Measurements from ENCODE around the gene SGIP1. TPM values are rescaled to one million over a fixed set of nuclear protein-coding genes. Genes with fewer than 3 reads are reported as not detected.
A peak's percentile ranks its signal among the peaks of the same experiment; 100 is the strongest.

SGIP1 gene
- total and polyA plus RNA-seq, 8 donors: 0.31 to 2.3 (median 1.1) TPM

DNA sequence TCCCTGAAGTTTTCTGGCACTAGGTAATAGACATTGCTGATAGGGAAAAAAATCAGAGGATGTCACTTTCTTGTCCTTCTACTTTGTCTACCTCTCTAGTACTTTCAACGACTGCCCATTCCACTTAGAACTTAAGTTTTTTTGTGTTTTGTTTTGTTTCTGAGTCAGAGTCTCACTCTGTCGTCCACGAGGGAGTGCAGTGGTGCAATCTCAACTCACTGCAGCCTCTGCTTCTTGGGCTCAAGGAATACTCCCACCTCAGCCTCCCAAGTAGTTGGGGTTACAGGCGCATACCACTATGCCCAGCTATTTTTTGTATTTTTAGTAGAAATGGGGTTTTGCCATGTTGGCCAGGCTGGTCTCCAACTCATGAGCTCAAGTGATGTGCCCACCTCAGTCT, 79.2 kb downstream of the SGIP1 start:
- intact Hi-C loops (cut with DNase I): no loop called here
- whole genome bisulfite sequencing, 2 donors: 58 to 65% methylated on average over 4 of the region's 4 CpGs
- H3K4me1 ChIP-seq: no peaks in the 10 kb centered on the region
- no peak overlapping the region for H3K4me3 ChIP-seq
- H3K36me3 ChIP-seq: no peaks in the 10 kb centered on the region
- H3K9me3 ChIP-seq: no peaks in the 10 kb centered on the region
- ATAC-seq (no peak), DNase-seq (no peak), FAIRE-seq (no peak)
- H3K27ac ChIP-seq: no peak overlapping the region
- no peaks in the 10 kb centered on the region for H3K27me3 ChIP-seq
- TF ChIP-seq, protein P1, sequence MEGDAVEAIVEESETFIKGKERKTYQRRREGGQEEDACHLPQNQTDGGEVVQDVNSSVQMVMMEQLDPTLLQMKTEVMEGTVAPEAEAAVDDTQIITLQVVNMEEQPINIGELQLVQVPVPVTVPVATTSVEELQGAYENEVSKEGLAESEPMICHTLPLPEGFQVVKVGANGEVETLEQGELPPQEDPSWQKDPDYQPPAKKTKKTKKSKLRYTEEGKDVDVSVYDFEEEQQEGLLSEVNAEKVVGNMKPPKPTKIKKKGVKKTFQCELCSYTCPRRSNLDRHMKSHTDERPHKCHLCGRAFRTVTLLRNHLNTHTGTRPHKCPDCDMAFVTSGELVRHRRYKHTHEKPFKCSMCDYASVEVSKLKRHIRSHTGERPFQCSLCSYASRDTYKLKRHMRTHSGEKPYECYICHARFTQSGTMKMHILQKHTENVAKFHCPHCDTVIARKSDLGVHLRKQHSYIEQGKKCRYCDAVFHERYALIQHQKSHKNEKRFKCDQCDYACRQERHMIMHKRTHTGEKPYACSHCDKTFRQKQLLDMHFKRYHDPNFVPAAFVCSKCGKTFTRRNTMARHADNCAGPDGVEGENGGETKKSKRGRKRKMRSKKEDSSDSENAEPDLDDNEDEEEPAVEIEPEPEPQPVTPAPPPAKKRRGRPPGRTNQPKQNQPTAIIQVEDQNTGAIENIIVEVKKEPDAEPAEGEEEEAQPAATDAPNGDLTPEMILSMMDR (IDR thresholded peaks at IDR 0.05): no peak

DNA sequence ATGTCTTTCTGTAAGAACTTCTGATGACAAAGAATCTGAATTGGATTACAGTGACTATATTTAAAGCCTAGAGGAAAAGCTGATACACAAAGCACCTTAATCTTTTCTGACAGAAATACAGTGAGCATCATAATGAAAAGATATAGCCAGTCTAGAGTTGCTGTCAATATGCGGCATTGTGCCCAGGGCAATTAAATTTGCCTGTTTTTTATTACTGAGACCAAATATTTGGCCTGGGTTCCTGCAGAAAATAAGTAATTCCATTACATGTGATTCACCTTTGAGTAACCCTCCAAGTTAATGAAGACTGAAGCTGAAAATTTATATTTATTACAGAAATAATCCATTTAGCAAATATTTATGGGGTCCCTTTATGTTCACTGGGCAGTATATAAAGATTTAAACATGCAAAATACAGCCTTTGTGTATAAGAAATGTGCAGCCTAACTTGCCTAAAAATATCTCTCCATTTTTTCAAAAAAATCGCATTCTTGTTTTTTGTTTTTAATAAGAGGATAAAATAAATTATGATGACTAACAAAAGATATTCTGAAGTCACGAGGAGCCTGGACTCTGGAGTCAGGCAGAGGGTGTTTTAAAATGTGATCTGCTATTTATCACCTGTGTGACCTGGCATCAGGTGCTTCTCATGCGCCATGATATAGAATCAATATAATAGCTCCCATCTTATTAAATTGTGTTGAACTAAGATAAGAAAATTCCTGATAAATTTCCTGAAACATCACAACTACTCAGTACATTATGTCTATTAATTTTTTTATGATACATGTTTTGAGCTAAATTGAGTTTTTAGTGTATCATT, 83.6 kb downstream of the SGIP1 start:
- Histone ChIP-seq H3K9me3 (no peaks in the 10 kb centered on the region), H3K36me3 (no peaks in the 10 kb centered on the region), H3K27me3 (no peaks in the 10 kb centered on the region), H3K4me1 (no peaks in the 10 kb centered on the region), H3K4me3 (no peak overlapping the region), H3K27ac (no peak overlapping the region)
- ATAC-seq: no peak
- WGBS, 2 donors: 78% methylated on average over 4 of the region's 4 CpGs
- intact Hi-C loops (cut with DNase I): no loop called here
- no peak for FAIRE-seq
- DNase-seq: no peak
- TF ChIP-seq, protein P1 (IDR thresholded peaks at IDR 0.05): no peak

DNA sequence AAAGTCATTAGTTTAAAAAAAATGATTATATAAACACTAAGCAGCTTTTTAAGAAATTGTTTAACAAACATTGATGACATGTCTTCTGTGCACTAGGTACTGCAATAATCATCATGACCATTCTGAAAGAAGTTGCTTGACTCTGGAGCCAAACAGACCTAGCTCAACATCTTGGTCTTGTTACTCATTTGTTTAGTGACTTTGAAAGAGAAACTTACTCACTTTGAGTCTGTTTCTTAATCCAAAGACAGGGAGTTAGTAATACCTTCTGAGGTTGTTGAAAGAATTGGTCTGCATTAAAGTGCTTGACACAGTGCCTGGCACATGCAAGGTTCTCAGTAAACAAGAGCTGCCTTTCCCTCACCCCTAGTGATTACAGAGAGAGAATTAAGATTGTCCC, 84.4 kb downstream of the SGIP1 start:
- Histone ChIP-seq H3K27ac (no peak overlapping the region), H3K27me3 (no peaks in the 10 kb centered on the region), H3K9me3 (no peaks in the 10 kb centered on the region), H3K36me3 (no peaks in the 10 kb centered on the region), H3K4me1 (no peaks in the 10 kb centered on the region), H3K4me3 (no peak overlapping the region)
- no peak for ATAC-seq
- FAIRE-seq: no peak
- TF ChIP-seq, protein P1 (IDR thresholded peaks at IDR 0.05): no peak
- intact Hi-C loops (cut with DNase I): no loop called here
- DNase-seq: no peak

DNA sequence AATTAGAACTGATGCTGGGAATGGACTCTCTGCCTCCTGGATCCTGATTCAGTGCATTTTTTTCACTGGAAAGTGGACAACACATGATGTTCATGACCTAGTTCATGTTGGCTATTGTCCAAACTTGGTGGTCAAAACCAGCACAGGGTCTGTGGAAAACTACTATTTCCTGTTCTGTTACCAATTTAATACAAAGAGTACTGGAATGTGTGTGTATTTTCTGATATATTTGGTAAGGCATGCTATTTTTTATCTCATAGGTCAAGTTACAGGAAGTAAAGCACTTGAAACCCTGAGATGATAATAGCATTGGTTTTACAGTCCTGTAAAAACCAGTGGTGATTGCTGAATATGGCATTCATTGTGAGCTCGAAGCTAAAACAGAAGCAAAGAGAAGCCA, 89.9 kb downstream of the SGIP1 start:
- Histone ChIP-seq H3K9me3 (no peaks in the 10 kb centered on the region), H3K36me3 (no peaks in the 10 kb centered on the region), H3K4me3 (no peak overlapping the region), H3K4me1 (no peaks in the 10 kb centered on the region), H3K27ac (no peak overlapping the region), H3K27me3 (no peaks in the 10 kb centered on the region)
- TF ChIP-seq, protein P1 (IDR thresholded peaks at IDR 0.05): no peak
- no peak for ATAC-seq
- 41 to 54% methylated on average over 1 of the region's 1 CpG for WGBS, 2 donors
- DNase-seq: no peak
- FAIRE-seq: no peak
- intact Hi-C loops (cut with DNase I): no loop called here

DNA sequence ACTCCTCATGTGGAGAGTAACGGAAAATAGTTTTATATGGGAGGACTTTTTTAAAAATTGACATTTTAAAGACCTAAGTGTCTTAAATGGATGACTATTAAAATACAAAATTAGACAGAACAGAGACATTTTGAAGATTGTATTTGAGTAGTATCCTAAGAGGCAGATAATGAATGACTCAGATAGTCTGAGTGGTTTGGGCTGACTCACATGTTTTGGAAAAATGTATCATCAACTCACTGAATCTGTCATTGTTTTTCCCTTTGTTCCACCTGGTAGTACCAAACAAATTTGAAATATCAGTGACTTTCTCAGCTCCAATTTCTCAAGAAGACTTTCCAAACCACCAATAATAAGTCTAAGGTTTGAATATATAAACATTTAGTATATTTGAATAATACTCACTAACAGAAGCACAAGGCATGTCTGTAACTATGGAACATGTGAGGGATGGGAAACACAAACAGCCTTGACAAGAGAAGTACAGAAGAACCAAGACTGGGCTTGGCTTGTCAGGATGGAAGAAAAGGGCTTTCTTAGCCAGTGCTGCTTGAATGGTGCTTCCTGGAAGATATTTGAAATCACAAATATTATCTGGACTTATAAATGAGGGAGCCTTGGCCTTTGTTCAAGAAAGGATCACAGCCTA, 90.6 kb downstream of the SGIP1 start:
- Histone ChIP-seq H3K4me3 (no peak overlapping the region), H3K27me3 (no peaks in the 10 kb centered on the region), H3K27ac (no peak overlapping the region), H3K36me3 (no peaks in the 10 kb centered on the region), H3K9me3 (no peaks in the 10 kb centered on the region), H3K4me1 (no peaks in the 10 kb centered on the region)
- FAIRE-seq: no peak
- WGBS, 2 donors: 84 to 89% methylated on average over 1 of the region's 1 CpG
- TF ChIP-seq, protein P1 (IDR thresholded peaks at IDR 0.05): no peak
- intact Hi-C loops (cut with DNase I): no loop called here
- no peak for DNase-seq
- peak in 1 of 4 donors; percentile 27 for ATAC-seq
